Activated CD8-positive, alpha-beta memory T cell treated with anti-CD3 and anti-CD28 coated beads for 36 hours (primary cell): ENCODE results near the gene SOCS1. TPM values are rescaled to one million over a fixed set of nuclear protein-coding genes. Genes with fewer than 3 reads are reported as not detected.
"Not testable (repeated sequence)": the region's sequence is repeated elsewhere in the genome, so short reads cannot be mapped to it uniquely, and the experiment has no call there.

ENCODE experiments used
- CTCF ChIA-PET: fragments of 350-600 bp; sonication (Branson Sonifier 250); formaldehyde crosslinking; loops from one replicate; lab custom pipeline; 2021; ENCODE audit warnings: antibody characterized with exemption; lab: Charles Lee
- POLR2A ChIA-PET: fragments of 350-600 bp; sonication (Branson Sonifier 250); formaldehyde crosslinking; loops from one replicate; lab custom pipeline; 2021; ENCODE audit warnings: antibody characterized with exemption; lab: Charles Lee
- total RNA-seq, 2 experiments: library from RNA; stranded (reverse); gene quantifications; one replicate each; pipeline ENCODE4 v1.2.3, GENCODE V29; 2021

SOCS1 gene
- 100 to 1,000 TPM; 107 to 111 TPM for total RNA-seq

GRCh38 chr16:11255737-11256660 is at the start of gene SOCS1:
SOCS1 (minus strand) TSS chr16:11256204; CDS start chr16:11255478, 726 bp downstream.
- CTCF ChIA-PET = interaction anchor here (0.6 to 8.7 kb wide), 31 partner anchors 10 to 308 kb away, joined by 3 to 85 read pairs (median 4); no protein-coding TSS in a partner anchor
- POLR2A ChIA-PET = interaction anchor here (0.6 to 3.5 kb wide), 27 partner anchors 9 to 487 kb away, joined by 3 to 51 read pairs (median 4); partner anchors contain the start of gene TXNDC11

- ChIA-PET CTCF (no interaction called here), POLR2A (no interaction called here)
Observed at GRCh38 chr16:11303405-11304138, 47.6 kb upstream of the SOCS1 start.

GRCh38 chr16:11302977-11303376 is 47.0 kb upstream of the SOCS1 start:
- ChIA-PET POLR2A (no interaction called here), CTCF (no interaction called here)

- CTCF ChIA-PET = no interaction called here
Observed at GRCh38 chr16:11301645-11302501, 45.9 kb upstream of the SOCS1 start.

GRCh38 chr16:11300560-11300892 is 44.5 kb upstream of the SOCS1 start:
- ChIA-PET POLR2A (no interaction called here), CTCF (no interaction called here)

More at GRCh38 chr16:11301645-11302501, 45.9 kb upstream of the SOCS1 start:
- POLR2A ChIA-PET = no interaction called here

GRCh38 chr16:11299865-11300559 is 44.0 kb upstream of the SOCS1 start:
- POLR2A ChIA-PET = no interaction called here
- CTCF ChIA-PET = no interaction called here

- CTCF ChIA-PET = interaction anchor here (1.2 to 1.5 kb wide), 2 partner anchors 10 to 12 kb away, joined by 4 read pairs; no protein-coding TSS in a partner anchor
- POLR2A ChIA-PET = not testable (repeated sequence)
Observed at GRCh38 chr16:11298950-11299547, 43.0 kb upstream of the SOCS1 start.

- CTCF ChIA-PET = interaction anchor here (0.6 to 1.5 kb wide), 7 partner anchors 10 to 75 kb away, joined by 3 to 5 read pairs (median 4); partner anchors contain the start of gene SOCS1
- POLR2A ChIA-PET = interaction anchor here (0.6 kb wide), 1 partner anchor 42 kb away, joined by 4 read pairs; the partner anchor contains the start of gene SOCS1
Observed at GRCh38 chr16:11298143-11298900, 42.3 kb upstream of the SOCS1 start.

- POLR2A ChIA-PET = interaction anchor here (0.6 to 1.4 kb wide), 4 partner anchors 14 to 44 kb away, joined by 3 to 8 read pairs (median 4); partner anchors contain the start of gene SOCS1
Observed at GRCh38 chr16:11297492-11298142, 41.6 kb upstream of the SOCS1 start.

GRCh38 chr16:11296706-11297491 is 40.9 kb upstream of the SOCS1 start:
- ChIA-PET CTCF (interaction anchor here (0.6 to 1.5 kb wide), 5 partner anchors 15 to 76 kb away, joined by 3 to 5 read pairs (median 3); partner anchors contain the start of gene SOCS1), POLR2A (interaction anchor here (0.6 to 1.4 kb wide), 3 partner anchors 15 to 43 kb away, joined by 3 to 8 read pairs (median 4); no protein-coding TSS in a partner anchor)

More at GRCh38 chr16:11297492-11298142, 41.6 kb upstream of the SOCS1 start:
- CTCF ChIA-PET = interaction anchor here (0.6 to 1.5 kb wide), 8 partner anchors 11 to 75 kb away, joined by 3 to 5 read pairs (median 4); partner anchors contain the start of gene SOCS1

- POLR2A ChIA-PET = interaction anchor here (1.4 kb wide), 1 partner anchor 15 kb away, joined by 4 read pairs; no protein-coding TSS in a partner anchor
- CTCF ChIA-PET = interaction anchor here (0.9 kb wide), 1 partner anchor 16 kb away, joined by 3 read pairs; no protein-coding TSS in a partner anchor
Observed at GRCh38 chr16:11296351-11296705, 40.3 kb upstream of the SOCS1 start.

GRCh38 chr16:11295672-11296071 is 39.7 kb upstream of the SOCS1 start:
- POLR2A ChIA-PET = no interaction called here
- CTCF ChIA-PET = interaction anchor here (1.3 kb wide), 1 partner anchor 23 kb away, joined by 3 read pairs; the partner anchor contains the start of gene PRM3

GRCh38 chr16:11292076-11292748 is 36.2 kb upstream of the SOCS1 start:
- POLR2A ChIA-PET = interaction anchor here (0.6 kb wide), 1 partner anchor 102 kb away, joined by 4 read pairs; no protein-coding TSS in a partner anchor
- CTCF ChIA-PET = interaction anchor here (0.7 to 1.3 kb wide), 3 partner anchors 11 to 240 kb away, joined by 3 to 5 read pairs (median 4); partner anchors contain the start of gene SOCS1

- ChIA-PET POLR2A (no interaction called here), CTCF (interaction anchor here (1.3 kb wide), 1 partner anchor 241 kb away, joined by 4 read pairs; no protein-coding TSS in a partner anchor)
Observed at GRCh38 chr16:11291091-11291703, 35.2 kb upstream of the SOCS1 start.
